Transverse colon (tissue), 3 donors: Measurements from ENCODE around the gene IQCM.

Experiments used
- EP300 ChIP-seq: sonication (generic); formaldehyde crosslinking; IDR thresholded peaks from one replicate; pipeline ENCODE4 v1.6.1; 2017; ENCODE audit warnings: antibody characterized with exemption, low read depth
- POLR2A ChIP-seq: fragments of 450-650 bp; IDR thresholded peaks from one replicate; pipeline ENCODE4 v1.6.1; 2016; ENCODE audit warnings: antibody characterized with exemption, mild to moderate bottlenecking, moderate library complexity
- TF ChIP-seq, protein P1 (sequence below), 5 experiments: fragments of 200-600 bp in 3 of 5; fragments of 450-650 bp in 2 of 5; sonication (generic) in 3 of 5; IDR thresholded peaks; 1 replicate in 2 of 5; 2 replicates in 3 of 5; pipeline ENCODE4 v1.5.1; 2016 to 2017; ENCODE audit warnings: antibody characterized with exemption in 5 of 5, inconsistent platforms in 3 of 5, mild to moderate bottlenecking in 2 of 5, moderate library complexity in 1 of 5

DNA sequence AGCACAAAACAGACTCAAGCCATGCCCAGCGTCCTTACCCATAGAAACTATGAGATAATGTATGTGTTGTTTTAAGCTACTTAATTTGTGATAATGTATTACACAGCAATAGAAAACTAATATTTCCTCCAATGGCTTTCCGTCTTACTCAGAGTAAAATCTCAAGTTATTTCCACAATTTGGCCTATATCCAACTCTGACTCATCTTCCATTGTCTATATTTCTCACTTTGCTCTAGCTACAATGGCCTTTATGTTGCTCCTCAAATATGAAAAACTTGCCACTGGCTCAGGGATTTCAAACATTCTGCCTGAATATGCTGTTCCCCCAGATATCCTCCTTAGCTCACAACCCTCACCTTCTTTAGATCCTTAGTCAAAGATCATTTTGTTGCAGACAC is 31.6 kb downstream of the IQCM start:
- TF ChIP-seq EP300 (no peak), POLR2A (no peak)
- TF ChIP-seq, protein P1, sequence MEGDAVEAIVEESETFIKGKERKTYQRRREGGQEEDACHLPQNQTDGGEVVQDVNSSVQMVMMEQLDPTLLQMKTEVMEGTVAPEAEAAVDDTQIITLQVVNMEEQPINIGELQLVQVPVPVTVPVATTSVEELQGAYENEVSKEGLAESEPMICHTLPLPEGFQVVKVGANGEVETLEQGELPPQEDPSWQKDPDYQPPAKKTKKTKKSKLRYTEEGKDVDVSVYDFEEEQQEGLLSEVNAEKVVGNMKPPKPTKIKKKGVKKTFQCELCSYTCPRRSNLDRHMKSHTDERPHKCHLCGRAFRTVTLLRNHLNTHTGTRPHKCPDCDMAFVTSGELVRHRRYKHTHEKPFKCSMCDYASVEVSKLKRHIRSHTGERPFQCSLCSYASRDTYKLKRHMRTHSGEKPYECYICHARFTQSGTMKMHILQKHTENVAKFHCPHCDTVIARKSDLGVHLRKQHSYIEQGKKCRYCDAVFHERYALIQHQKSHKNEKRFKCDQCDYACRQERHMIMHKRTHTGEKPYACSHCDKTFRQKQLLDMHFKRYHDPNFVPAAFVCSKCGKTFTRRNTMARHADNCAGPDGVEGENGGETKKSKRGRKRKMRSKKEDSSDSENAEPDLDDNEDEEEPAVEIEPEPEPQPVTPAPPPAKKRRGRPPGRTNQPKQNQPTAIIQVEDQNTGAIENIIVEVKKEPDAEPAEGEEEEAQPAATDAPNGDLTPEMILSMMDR (IDR thresholded peaks at IDR 0.05), result no peak
